GM12891 (cell line): ENCODE data around the gene TRPV5.

Experiments
- POLR2A ChIP-seq: IDR thresholded peaks from 2 replicates; pipeline ENCODE4 v1.6.1; 2011; ENCODE audit warnings: low read depth, low read length, control low read depth
- POLR2AphosphoS5 ChIP-seq: IDR thresholded peaks from 2 replicates; pipeline ENCODE4 v1.6.1; 2011; ENCODE audit warnings: low read depth, low read length, control low read depth
- TAF1 ChIP-seq: IDR thresholded peaks from 2 replicates; pipeline ENCODE4 v1.6.1; 2011; ENCODE audit warnings: low read depth, low read length, control low read depth

DNA sequence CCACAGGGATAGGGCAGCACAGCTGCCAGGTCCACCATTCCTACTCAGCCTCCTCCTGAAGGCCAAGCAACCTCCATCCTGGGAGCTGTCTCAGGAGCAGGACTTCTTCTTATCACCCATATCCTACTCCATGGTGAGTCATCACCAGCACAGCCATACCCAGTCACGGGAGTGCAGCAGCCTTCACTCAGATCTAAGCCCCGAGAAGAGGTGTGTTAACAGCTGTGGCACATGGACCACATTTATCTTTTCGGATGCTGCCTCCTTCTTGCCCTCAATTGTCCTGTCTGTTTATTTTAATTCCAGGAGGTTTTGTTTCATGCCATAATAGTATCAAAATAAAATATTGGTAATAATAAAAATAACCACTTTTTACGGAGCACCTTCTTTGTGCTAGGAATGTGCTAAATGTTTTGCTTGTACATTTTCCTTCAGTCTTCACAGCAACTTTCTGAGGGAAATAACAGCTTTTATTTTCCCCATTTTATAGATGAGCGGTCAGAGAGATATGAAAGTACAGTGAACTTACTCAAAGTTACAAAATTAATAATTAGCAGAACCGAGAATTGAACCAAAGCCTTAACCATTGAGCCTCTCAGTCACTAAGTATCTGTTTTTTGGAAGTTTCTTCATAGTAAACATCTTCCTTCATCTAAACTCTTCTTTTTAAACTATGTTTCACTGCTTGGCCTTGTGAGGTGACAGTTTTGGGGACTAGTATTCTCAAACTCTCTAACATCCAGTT, 31.1 kb upstream of the TRPV5 start:
- TF ChIP-seq POLR2A (no peak), POLR2AphosphoS5 (no peak), TAF1 (no peak)
